HG02678 (cell line): ENCODE data around the gene PCSK2.
"Not testable (repeated sequence)": the region's sequence is repeated elsewhere in the genome, so short reads cannot be mapped to it uniquely, and the experiment has no call there.

Source experiments
- ATAC-seq: cut with Tn5 transposase; IDR thresholded peaks from one replicate; pipeline ENCODE4 v1.9.1; 2021; ENCODE audit warnings: mild to moderate bottlenecking, moderate library complexity; ENCODE audit not compliant: unreplicated experiment

Gene PCSK2, protein sequence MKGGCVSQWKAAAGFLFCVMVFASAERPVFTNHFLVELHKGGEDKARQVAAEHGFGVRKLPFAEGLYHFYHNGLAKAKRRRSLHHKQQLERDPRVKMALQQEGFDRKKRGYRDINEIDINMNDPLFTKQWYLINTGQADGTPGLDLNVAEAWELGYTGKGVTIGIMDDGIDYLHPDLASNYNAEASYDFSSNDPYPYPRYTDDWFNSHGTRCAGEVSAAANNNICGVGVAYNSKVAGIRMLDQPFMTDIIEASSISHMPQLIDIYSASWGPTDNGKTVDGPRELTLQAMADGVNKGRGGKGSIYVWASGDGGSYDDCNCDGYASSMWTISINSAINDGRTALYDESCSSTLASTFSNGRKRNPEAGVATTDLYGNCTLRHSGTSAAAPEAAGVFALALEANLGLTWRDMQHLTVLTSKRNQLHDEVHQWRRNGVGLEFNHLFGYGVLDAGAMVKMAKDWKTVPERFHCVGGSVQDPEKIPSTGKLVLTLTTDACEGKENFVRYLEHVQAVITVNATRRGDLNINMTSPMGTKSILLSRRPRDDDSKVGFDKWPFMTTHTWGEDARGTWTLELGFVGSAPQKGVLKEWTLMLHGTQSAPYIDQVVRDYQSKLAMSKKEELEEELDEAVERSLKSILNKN

DNA sequence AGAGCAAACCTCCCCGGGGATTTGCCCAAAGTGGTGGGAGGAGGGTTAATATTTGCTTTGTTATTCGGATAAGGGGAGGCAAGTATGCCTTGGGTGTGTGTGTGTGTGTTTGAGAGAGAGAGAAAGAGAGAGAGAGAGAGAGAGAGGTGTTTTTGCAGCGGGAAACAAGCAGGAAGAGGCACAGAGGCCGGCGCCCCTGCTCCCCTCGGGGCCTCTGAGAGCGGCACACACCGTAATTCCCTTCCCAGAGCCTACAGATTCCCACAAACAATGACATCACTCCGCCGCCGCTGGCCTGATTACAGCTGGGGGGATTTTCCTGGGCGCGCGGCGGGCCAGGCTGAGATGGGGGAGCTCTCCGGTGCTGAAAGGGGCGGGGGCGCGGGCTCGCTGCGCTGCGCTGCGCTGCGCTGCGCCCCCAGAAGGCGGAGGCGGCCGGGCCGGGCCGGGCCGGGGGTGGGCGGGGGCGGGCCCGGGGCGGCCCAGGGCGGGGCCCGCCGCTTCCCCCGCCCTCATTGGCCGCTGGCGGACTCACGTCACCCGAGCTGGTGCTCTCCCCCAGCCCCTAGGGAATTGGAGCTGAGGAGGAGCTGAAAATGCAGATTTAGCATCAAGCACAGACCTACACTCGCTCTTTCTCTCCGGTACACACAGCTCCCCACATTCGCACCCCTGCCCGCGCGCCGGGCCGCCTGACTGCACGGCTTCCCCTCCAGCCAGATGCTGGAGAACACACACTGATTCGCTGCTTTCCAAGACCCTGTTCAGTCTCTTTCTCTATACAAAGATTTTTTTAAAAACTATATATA lies at the start of gene PCSK2:
Gene PCSK2, plus strand, starts transcription at position 631 of the 809 bp plus-strand sequence. CDS start 266 bp downstream, outside the sequence.
- ATAC-seq: no peak

DNA sequence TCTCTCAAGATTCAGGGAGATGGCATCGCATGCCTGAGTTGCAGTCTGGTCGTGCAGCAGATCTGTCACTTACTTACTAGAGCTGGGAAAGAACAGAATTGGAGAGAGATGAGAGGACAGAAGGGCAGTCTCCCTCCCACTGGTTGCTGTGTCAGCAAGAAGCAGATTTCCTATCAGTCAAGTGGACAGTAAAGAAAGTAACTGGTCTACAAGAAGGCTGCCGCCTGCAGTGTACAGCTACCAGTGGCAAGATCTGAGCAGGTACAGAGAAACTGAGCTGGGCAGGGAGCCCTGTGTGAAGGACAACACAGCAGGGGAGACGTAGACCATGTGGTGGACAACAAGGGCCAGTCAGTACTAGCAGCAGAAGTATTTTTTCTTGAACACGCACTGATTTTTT lies 49.5 kb upstream of the PCSK2 start:
- no peak for ATAC-seq

DNA sequence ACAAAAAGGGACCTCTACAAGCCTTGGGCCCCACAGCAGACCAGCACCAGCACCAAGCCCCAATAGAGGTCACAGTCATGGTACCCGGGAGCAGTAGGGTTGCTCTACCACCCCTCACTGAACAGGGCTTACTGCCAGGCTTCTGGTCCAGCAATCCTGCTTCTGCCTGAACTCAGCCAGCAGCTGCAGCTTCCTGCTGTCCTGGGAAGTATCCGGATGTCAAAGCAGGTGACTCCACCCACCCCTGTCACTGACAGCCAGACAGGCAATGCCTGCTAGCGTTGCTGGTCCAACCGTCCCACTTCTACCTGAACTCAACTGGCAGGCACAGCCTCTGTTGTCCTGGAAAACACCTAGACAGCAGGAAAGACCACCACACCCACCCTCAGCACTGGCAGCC lies 47.0 kb upstream of the PCSK2 start:
- ATAC-seq: no peak

DNA sequence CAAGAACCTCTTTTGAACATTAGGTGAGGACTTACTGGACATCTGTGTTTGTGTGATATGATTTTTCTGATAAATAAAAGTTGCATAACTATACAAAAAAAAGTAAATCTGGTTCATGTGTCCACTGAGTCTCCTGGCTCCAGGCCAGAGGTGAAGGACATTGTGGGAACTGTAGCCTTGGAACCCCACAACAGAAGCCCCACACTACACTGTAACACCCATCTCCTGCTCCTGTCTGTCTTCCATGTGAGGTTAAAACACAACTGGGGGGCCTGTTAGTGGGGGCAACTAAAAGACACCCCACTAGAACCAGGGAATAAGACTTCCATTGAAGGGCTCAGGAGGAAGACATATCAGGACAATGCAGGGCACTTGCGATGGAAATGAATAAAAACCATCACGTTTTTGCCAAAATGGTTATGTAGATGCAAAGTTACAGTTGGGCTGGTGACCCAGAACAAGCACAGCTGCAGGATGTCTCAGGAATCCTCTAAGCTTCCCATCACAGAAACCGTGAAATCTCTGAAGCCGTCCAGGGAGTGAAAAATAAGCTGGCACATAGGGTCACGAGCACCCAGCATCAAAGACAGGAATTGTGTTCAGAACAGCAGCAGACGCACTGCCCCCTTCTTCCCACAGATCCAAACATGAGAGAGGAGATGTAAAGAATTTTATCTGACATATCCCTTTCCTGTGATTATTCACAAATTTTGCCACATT lies 36.7 kb upstream of the PCSK2 start:
- ATAC-seq: no peak

DNA sequence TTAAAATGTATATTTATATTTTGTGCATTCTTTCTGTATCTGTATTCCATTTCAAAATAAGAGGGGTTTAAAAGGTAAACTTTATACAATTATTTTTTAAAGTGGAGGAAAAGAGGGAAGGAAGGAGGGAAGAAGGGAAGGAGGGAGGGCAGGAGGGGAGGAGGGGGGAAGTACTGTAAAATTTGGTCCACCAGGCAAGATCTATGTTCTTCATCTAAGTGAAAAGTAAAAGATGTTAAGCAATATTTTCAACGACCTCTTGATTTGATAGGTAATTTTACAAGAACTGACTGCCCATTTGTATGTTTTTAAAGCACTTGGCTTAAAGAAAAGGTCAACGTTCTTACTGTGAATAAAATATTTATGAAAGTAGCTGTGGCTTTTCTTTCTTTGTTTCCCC lies 29.8 kb upstream of the PCSK2 start:
- ATAC-seq: no peak

DNA sequence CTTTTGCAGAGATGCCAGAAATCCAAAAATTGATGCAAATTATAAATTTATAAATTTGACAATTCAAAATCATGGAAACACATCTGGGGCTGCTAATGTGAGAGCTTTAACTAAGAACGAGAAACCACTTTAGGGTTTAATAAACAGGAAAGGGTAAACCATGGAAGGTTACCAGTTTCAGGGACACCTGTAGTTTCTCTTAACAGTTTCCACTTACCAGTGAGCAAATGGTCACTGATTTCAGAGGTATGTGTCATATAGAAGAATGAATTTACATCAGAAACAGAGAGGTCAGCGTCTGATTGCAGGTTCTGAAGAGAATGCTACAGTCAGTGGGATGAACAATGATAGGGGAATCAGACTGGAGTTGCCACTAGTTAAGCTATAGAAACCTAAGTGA lies 24.8 kb upstream of the PCSK2 start:
- ATAC-seq: no peak

DNA sequence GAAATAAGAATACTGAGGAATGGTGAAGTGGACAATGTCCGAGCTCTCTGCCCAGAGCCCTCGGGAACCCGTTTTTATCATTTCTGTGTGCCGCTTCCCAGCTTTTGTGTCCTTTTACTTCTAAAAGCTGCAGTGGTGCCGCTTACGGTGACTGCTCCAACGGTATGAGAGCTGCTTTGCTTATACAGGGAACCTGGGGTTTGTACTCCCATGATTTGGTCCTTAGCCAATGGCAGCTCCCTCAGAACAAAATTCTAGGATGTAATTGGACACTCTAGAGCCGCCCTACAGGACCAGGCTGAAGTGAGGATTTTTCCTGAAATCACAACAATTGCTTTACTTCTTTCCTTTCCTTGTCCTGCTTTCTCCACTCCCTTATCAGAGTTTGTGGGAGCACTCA lies 24.2 kb upstream of the PCSK2 start:
- ATAC-seq: no peak

DNA sequence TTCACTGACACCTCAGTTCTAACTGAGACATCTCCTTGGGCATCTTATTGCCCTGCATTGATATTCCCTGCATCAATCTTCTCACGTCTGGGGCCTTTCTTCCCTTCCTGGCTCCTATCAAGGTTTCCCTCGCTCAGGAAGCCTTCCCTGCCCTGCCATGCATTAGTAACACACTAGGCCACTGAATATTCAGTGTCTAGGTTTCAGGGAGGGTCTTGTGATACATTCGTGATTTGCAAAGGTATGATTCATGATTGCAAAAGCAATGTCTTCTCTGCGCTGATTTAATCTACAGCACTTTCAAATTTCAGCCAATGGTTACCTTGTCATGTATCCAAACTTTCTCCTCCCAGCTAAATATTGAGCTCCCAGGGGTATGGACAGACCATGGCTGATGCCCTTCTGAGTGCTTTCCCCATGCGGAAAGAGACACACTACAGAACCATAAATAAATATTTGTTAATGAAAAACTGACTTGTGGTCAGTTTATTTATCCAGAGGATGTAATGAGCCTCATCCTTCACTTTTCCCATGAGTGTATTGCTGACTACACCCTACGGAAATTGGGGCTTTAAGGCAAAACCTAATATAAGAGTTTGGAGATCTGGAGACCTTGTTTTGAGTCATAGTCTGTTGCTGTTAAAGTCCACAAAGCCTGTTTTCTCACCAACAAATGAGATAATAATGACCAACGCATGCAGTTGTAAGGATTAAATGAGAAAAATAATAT lies 21.6 kb upstream of the PCSK2 start:
- no peak for ATAC-seq

DNA sequence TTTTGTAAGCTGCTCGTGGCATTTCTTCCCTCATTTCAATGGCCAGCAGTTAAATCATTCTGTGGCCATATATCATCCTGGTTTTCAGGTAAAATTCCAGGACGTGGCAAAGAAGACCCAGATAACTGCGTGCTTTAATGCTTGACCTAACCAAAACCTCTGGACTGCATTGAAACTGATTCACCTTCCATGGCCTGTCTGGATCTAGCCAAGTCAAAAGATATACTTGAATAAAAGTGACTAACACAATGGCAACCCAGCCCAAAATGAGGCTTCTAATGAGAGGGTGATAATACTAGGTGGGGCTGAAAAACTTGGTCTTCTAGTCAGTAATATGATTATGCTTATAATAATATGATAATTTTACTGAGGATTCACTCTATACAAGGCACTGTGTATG lies 16.5 kb upstream of the PCSK2 start:
- no peak for ATAC-seq

DNA sequence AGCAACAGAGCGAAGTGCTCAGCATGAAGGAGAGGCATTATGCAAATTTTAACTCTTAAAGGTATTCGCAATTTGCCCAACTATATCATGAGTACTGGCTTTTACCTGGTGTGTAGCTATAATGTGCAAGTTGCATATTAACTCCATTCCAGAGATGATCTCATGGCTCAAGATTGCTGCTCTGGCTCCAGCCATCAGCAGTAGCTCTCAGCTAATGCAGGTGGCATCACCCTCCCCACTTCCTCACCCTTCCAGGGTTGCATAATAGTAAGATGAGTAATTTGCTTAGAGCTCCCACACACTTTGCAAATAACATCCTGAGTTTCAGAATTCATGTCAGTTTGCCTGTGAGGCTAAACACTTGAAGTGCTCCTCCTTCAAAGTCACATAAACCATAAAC lies 15.9 kb upstream of the PCSK2 start:
- no peak for ATAC-seq

DNA sequence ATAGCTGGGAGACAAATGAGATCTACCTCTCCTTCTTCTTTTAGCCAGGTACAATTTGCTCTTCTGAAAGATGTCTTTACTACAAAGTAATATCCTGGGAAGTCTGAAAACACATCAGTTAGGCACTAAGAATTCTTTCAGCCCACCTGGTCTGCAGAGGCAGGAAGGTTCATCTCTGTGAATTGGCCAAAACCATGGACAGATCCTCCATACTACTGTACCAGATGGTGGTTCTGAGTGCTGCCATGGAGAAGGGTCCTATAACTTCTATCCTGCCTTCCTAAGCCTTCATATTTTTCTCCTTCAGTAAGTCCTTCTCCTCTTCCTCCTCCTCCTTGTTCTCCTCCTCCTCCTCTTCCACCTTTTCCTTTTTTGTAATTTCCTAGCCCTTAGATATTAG lies 11.7 kb upstream of the PCSK2 start:
- no peak for ATAC-seq

DNA sequence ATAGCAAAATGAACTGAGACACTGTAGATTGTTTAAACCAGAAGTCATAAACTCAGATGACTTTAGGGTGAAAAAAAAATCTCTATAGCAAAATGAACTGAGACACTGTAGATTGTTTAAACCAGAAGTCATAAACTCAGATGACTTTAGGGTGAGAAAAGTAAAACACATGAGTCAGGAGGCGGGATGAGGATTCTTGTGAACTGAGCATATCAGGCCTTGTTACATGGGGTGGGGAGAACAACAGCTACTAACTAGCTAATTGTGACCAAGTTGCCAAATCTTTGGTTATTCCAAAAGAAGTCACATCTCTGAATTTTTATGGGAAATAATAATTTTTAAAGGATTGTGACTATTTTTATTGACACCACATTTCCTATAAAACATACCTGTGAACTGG lies 7.0 kb upstream of the PCSK2 start:
- not testable (repeated sequence) for ATAC-seq

DNA sequence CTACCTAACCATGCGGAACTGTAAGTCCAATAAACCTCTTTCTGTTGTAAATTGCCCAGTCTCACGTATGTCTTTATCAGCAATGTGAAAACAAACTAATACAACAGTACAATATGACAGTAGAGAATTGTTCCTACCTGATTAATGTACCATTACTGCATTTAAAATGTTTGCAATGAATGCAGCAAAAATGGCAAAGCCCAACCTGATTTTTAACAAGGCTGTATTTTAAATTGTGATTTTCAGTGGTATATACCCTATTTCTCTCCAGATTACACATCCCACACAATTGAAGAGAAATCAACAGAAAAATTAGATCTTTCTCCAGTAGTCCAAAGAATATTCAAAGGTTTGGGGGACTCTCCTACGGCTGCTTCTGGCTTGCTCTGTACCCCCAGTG lies 3.3 kb upstream of the PCSK2 start:
- no peak for ATAC-seq

DNA sequence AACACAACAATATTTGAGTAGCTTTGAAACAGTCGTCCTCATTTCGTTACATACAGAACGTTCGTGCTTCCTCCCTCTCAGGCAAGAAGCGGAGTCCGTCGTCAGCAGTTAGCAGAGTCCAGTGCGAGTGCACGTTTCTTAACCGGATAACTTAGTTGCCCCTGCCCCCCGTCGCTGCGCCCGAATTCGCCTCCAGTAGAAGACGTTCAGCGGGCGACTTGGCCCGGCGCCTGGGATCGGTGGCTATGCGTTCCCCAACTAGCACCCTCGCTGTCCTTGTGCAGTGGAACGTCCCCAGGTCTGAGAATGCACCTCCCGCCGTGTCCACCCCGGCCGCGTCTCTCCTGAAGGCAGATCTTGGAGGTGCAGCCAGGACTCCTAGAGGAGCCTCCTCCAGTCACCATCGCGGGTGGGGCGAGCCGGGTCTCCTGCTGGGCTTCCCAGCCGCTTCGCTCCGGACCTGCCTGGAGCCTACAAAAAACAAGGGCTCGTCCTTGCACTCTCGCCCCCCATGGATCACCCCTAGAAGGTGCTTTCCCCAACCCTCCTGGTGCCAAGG lies 910 bp upstream of the PCSK2 start:
- no peak for ATAC-seq

DNA sequence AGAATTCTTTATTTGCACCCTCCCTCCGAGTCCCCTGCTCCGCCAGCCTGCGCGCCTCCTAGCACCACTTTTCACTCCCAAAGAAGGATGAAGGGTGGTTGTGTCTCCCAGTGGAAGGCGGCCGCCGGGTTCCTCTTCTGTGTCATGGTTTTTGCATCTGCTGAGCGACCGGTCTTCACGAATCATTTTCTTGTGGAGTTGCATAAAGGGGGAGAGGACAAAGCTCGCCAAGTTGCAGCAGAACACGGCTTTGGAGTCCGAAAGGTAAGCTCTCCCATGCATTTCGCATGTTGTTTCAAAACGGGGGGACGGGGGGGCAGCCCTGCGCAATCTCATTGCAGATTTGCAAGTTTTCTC lies 357 bp downstream of the PCSK2 start:
- no peak for ATAC-seq

DNA sequence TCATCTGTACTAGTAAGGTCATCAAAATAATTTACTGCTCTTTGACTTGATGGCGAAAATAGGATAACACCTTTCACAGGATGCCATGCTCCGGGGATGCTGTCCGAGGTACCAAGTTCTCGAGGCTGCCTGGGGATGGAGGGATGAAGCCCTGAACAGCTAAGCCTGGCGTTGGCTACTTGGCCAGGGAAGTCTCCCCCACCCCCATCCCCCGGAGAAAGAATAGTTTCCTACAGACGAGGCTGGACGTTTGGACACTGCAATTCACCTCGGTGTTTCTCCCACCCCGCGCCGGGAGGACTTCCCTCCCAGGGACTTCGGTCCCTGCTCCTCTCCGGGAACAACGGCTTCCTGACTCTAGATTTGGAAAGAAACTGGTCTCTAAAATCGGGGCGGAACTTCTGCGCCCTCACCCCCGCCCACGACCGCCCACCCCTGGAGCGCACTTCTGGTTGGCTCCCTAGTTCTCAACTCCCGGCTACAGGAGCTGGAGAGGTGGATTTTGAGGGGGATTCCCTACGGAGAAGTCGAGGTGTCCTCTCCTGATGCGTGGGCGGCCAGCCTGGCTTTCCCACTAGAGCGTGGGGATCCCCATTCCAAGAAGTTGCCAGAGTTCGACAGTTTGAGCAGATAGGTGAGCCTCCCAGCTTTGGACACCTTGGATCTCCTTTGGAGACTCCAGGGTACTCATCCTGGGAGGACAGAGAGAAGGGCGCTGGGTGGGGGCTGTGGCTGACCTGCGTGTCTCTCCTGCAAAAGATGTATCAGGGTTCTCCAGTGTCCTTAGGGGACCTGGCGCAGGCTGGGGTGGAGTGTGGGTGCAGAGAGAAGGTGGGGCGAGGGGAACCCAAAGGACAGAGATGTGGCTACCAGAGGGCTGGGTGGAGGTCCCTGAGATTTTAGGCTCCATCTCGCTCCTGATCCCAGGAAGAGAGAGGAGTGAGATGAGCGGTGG lies 1.1 kb downstream of the PCSK2 start:
- ATAC-seq: no peak

DNA sequence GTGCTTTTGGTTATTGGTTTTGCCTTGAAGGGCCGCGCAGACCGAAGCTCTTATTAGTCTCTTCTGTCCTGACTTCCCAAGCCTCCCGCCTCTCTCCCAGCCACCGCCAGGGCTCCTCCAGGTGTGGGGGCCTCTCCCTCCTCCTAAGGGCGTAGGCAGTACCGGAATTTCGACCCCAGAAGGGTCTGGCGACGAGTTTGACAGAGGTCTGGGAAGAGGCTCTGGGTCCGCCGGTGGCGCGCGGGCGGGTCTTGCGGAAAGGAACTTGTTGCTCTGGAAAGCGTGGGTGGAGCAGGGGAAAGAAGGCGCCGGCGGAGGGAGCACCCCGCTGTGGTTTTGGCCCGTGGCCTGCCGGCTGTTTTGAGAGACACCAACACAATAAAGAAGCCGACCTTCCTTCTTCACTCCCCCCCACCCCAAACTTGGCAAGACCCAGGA lies 1.8 kb downstream of the PCSK2 start:
- no peak for ATAC-seq

DNA sequence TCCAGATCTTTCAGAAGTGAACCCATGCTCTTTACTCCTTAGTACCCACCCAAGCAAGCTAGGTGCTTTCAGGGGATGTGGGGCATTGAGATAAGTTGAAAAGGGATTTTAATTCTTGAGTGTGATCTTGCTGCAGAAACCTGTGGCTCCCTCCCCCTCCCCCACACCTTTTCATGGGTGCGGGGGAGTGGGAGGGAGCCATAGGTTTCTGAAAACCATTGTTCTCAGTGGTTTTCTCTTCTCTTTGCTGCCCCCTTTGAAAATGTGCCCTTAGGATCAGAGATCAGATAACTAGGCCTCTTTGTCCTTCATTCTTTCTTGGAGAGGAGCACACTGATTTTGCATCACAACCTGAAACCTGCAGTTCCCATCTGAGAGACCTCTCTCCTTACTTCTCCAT lies 2.4 kb downstream of the PCSK2 start:
- ATAC-seq: no peak

DNA sequence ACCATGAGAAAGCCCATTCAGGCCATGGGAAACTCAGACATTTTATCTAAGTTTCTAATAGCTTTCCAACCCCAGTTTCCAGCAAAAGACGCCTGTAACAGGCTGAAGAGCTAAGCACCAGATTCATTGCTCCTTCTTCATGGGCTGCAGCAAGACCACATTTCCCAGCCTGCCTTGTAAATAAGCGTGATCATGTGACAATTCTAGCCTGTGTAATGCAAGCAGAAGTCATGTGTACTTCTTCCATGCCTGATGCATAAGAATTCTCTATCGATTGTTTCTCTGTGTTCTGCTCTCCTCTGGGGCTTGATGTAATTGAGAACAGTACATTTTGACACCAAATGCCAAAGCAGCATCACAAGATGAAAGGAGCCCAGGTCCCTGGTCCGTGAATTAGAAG lies 6.8 kb downstream of the PCSK2 start:
- no peak for ATAC-seq
